ENCODE data around the gene PTPRN2.

Gene PTPRN2

DNA sequence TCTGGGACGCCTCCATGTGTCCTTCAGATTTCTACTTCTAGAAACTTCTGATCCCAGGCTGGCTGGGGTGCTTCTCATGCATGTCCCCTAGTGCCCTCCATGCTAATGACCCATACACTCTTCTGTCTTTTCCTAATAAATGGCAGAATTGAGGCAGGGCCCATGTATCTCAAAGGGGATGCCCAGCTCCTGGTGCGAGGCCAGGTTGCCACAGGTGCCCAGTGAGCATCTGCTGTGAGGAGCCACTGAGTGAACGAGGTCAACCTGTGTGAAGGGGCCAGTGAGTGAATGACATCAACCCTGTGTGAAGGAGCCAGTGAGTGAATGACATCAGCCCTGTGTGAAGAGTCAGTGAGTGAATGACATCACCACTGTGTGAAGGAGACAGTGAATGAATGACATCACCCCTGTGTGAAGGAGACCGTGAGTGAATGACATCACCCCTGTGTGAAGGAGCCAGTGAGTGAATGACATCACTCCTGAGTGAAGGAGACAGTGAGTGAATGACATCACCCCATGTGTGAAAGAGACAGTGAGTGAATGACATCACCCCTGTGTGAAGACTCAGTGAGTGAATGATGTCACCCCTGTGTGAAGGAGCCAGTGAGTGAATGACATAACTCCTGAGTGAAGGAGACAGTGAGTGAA lies 478.9 kb downstream of the PTPRN2 start:
- no peak overlapping the region for H3K4me3 ChIP-seq (ENCODE audit: low read depth, low read length)
- TF ChIP-seq, protein P1, sequence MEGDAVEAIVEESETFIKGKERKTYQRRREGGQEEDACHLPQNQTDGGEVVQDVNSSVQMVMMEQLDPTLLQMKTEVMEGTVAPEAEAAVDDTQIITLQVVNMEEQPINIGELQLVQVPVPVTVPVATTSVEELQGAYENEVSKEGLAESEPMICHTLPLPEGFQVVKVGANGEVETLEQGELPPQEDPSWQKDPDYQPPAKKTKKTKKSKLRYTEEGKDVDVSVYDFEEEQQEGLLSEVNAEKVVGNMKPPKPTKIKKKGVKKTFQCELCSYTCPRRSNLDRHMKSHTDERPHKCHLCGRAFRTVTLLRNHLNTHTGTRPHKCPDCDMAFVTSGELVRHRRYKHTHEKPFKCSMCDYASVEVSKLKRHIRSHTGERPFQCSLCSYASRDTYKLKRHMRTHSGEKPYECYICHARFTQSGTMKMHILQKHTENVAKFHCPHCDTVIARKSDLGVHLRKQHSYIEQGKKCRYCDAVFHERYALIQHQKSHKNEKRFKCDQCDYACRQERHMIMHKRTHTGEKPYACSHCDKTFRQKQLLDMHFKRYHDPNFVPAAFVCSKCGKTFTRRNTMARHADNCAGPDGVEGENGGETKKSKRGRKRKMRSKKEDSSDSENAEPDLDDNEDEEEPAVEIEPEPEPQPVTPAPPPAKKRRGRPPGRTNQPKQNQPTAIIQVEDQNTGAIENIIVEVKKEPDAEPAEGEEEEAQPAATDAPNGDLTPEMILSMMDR (IDR thresholded peaks at IDR 0.05; ENCODE audit: borderline replicate concordance, insufficient read depth, low read depth, low read length) = no peak

DNA sequence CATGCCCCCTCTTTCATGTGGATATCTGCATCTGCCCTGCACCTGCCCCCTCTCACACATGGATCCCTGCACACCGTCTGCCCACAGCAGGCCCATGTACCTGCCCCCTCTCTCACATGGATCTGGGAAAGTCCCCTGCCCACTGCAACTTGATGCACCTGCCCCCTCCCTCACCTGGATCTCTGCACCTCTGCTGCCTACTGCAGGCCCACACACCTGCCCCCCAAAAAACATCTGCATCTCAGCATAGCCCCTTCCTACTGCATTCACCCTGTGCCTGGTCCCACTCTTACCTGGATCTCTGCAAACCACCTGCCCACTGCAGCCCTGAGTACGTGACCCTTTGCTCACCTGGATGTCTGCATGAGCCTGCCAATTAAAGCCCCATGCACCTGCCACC lies 479.8 kb downstream of the PTPRN2 start:
- H3K4me3 ChIP-seq (ENCODE audit: low read depth, low read length) = no peak overlapping the region
- TF ChIP-seq, protein P1 (IDR thresholded peaks at IDR 0.05; ENCODE audit: borderline replicate concordance, insufficient read depth, low read depth, low read length) = no peak

DNA sequence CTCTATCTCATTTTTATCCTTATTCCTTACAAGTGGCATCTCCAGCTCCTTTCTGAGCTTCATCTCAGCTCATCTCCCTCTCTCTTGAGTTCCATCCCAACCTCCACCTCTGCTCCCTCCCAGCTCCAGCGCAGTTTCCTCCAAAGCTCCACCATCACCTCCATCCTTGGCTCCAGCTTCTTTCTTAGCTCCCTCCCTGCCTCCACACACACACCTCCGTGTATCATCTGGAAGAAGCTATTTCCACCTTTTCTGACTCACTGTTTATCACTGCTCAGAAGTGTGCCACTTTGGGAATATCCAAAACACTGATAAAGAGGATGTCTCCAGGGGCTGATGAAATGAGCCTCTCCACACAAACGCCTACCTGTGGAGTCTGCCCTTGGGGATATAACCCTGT lies 481.4 kb downstream of the PTPRN2 start:
- TF ChIP-seq, protein P1 (IDR thresholded peaks at IDR 0.05; ENCODE audit: borderline replicate concordance, insufficient read depth, low read depth, low read length) = no peak

DNA sequence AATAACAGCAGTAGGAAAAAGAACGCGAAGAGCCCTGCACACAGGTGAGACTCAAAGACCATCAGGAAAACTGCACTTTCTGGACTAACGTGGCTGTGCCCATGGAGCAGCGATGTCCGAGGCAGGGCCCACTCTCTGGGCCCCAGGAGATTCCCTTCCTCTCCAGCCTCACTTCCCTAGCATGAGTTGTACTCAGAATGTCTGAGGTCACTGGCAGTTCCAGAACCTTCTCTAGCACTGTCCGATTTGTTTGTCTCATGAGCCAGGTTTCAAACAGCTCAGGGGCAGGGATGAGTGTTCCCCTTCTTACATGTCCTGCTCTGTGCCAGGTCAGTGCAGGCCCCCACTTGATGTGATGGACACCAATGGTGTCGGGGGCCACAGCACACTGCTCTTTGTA lies 484.2 kb downstream of the PTPRN2 start:
- no peak overlapping the region for H3K4me3 ChIP-seq (ENCODE audit: low read depth, low read length)
- TF ChIP-seq, protein P1 (IDR thresholded peaks at IDR 0.05; ENCODE audit: borderline replicate concordance, insufficient read depth, low read depth, low read length) = no peak

More for the DNA sequence above, 481.4 kb downstream of the PTPRN2 start:
- H3K4me3 ChIP-seq (ENCODE audit: low read depth, low read length) = no peak overlapping the region

DNA sequence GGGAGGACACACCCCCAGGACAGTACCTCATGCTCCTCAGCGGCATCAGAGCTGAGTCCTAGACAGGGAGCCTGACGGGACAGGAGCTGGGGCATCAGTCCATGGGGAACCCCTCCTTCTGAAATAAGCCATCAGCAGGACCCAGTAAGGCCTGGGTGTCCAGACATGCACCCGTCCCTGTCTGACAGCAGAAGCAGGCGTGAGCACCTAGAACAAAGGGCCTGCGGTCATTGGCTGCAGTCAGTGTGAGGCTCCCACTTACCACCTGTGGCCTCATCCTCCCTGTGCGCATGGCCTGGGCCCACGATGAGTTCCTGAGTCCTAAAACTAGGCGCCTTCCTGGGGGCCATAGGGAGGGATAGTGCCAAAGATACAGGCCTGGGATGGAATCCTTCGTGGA lies 484.7 kb downstream of the PTPRN2 start:
- no peak overlapping the region for H3K4me3 ChIP-seq (ENCODE audit: low read depth, low read length)
- TF ChIP-seq, protein P1 (IDR thresholded peaks at IDR 0.05; ENCODE audit: borderline replicate concordance, insufficient read depth, low read depth, low read length) = no peak

DNA sequence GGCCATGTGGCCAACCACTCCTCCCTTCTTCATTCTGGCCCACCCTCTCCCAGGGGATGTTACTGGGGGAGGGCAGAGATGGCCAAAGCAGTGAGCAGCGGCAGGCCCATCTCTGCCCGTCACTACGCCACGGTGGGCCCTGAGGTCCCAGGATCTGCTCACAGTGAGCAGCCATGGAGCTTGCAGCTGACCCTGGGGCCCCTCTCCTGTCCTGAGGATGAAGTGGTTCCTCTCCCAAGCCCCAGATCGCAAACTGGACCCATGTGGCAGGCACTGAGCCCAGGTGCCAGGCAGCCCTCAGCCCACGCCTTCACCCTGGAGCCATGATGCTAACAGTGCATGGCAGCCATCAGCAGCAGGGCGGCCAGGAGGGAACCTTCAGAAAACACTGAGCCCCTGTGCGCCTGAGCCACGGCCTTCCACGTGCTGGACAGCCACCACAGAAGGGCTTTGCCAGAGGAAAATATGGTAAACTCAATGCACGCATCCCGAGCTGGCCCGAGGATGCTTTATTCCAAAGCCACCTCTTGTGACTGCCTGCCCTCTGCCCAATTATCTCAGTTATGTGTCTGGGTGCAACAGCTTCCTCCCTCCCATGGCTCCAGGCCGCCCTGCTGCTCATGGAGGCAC lies 485.7 kb downstream of the PTPRN2 start:
- TF ChIP-seq, protein P1 (IDR thresholded peaks at IDR 0.05; ENCODE audit: borderline replicate concordance, insufficient read depth, low read depth, low read length) = no peak
- no peak overlapping the region for H3K4me3 ChIP-seq (ENCODE audit: low read depth, low read length)
